OCI-LY7 (cell line): ENCODE data around the gene RPS21. TPM values are rescaled to one million over a fixed set of nuclear protein-coding genes. Genes with fewer than 3 reads are reported as not detected.
A peak's percentile ranks its signal among the peaks of the same experiment; 100 is the strongest.

Experiments used
- BruUV-seq: library from RNA; stranded (reverse); fragments of 400-500 nt; replicated peaks from 2 replicates; lab custom pipeline; 2021; lab: Mats Ljungman, UMichigan
- CTCF ChIA-PET: fragments of 300-600 bp; sonication (Branson Sonifier 250); formaldehyde crosslinking; loops from one replicate; lab custom pipeline; 2022; ENCODE audit warnings: antibody characterized with exemption; ENCODE audit not compliant: unreplicated experiment; lab: Charles Lee
- POLR2A ChIA-PET: fragments of 300-600 bp; sonication (Branson Sonifier 250); formaldehyde crosslinking; loops from one replicate; lab custom pipeline; 2022; ENCODE audit warnings: antibody characterized with exemption; lab: Charles Lee
- DNase-seq: peaks from one replicate; pipeline ENCODE4 v3.0.0-alpha.2; 2015; ENCODE audit warnings: low spot score
- H2AFZ ChIP-seq: fragments of 200-600 bp; sonication (generic), shearing (Covaris generic); 2 replicates; pipeline ENCODE4 v1.6.1; 2014; ENCODE audit warnings: mild to moderate bottlenecking, antibody characterized with exemption, low read length, moderate library complexity
- H3K27ac ChIP-seq: fragments of 200-600 bp; sonication (generic); 2 replicates; pipeline ENCODE4 v1.5.1; 2014; ENCODE audit warnings: mixed run types, low read depth, mild to moderate bottlenecking, moderate library complexity, low read length, inconsistent platforms; ENCODE audit not compliant: poor library complexity, severe bottlenecking
- H3K36me3 ChIP-seq: fragments of 200-600 bp; sonication (generic); 2 replicates; pipeline ENCODE4 v1.6.1; 2014; ENCODE audit warnings: mild to moderate bottlenecking, antibody characterized with exemption, low read length, moderate library complexity, mixed read lengths; ENCODE audit not compliant: insufficient read depth
- H3K4me1 ChIP-seq: fragments of 200-600 bp; sonication (generic); 2 replicates; pipeline ENCODE4 v1.5.1; 2014; ENCODE audit warnings: mild to moderate bottlenecking, low read length; ENCODE audit not compliant: insufficient read depth, poor library complexity, severe bottlenecking
- H3K4me2 ChIP-seq: fragments of 200-600 bp; sonication (generic); 2 replicates; pipeline ENCODE4 v1.6.1; 2014; ENCODE audit warnings: mild to moderate bottlenecking, low read length
- H3K4me3 ChIP-seq: fragments of 200-600 bp; sonication (generic); 2 replicates; pipeline ENCODE4 v1.5.1; 2014; ENCODE audit warnings: mild to moderate bottlenecking, low read depth, low read length; ENCODE audit not compliant: poor library complexity, severe bottlenecking
- H3K79me2 ChIP-seq: fragments of 200-600 bp; sonication (generic); 2 replicates; pipeline ENCODE4 v1.6.1; 2016; ENCODE audit warnings: low read depth, mild to moderate bottlenecking, low read length, moderate library complexity, mixed read lengths; ENCODE audit not compliant: insufficient read depth
- H3K9me2 ChIP-seq: fragments of 200-600 bp; sonication (generic); 2 replicates; pipeline ENCODE4 v1.6.1; 2016; ENCODE audit warnings: mild to moderate bottlenecking, low read length, mixed read lengths; ENCODE audit not compliant: insufficient read depth
- H3K9me3 ChIP-seq: fragments of 200-600 bp; sonication (generic); 2 replicates; pipeline ENCODE4 v1.6.1; 2014; ENCODE audit warnings: mild to moderate bottlenecking, mixed run types, low read length, mixed read lengths
- H4K20me1 ChIP-seq: fragments of 200-600 bp; sonication (generic); 2 replicates; pipeline ENCODE4 v1.6.1; 2014; ENCODE audit warnings: mild to moderate bottlenecking, antibody characterized with exemption, low read length, moderate library complexity, mixed read lengths; ENCODE audit not compliant: insufficient read depth
- CTCF ChIP-seq: fragments of 200-600 bp; sonication (generic); conservative IDR thresholded peaks from 2 replicates; pipeline ENCODE4 v1.5.1; 2014; ENCODE audit warnings: mild to moderate bottlenecking, antibody characterized with exemption, low read length, moderate library complexity, mixed read lengths
- EZH2phosphoT487 ChIP-seq: fragments of 200-600 bp; sonication (generic); IDR thresholded peaks from 2 replicates; pipeline ENCODE4 v1.6.1; 2018; ENCODE audit warnings: low read depth, borderline replicate concordance, mild to moderate bottlenecking, mixed run types, antibody characterized with exemption, low read length, moderate library complexity, mixed read lengths
- intact Hi-C: fragments of 100-400 bp; cut with micrococcal nuclease; formaldehyde crosslinking; loops from one replicate; pipeline ENCODE4 v1.10.0; 2022; ENCODE audit not compliant: unreplicated experiment
- total RNA-seq, 2 experiments: library from RNA; depleted of rRNA in 1 of 2; stranded (reverse); fragments of >200 nt in 1 of 2; shearing (Covaris generic) in 1 of 2; gene quantifications; 2 replicates each; pipeline ENCODE4 v1.2.3, GENCODE V29; 2014 to 2022

Gene RPS21
- total RNA-seq, 2 experiments from 2014 or later, result 2,571 to 3,376 TPM

GRCh38 chr20:62382306-62383198 is 4.4 kb upstream of the RPS21 start:
- Histone ChIP-seq H3K9me2 (no peaks in the 10 kb centered on the region), H3K9me3 (no peaks in the 10 kb centered on the region), H3K4me1 (peaks cover 27% of the 10 kb centered on the region), H3K36me3 (peaks cover 34% of the 10 kb centered on the region), H2AFZ (no peak overlapping the region), H3K79me2 (peaks cover 32% of the 10 kb centered on the region), H3K27ac (peak overlapping the region; percentile 25), H3K4me2 (peak overlapping the region; percentile 8; the same call in 1 of the 2 replicates), H4K20me1 (peaks cover 3% of the 10 kb centered on the region; the same call in 1 of the 2 replicates), H3K4me3 (no peak overlapping the region)
- TF ChIP-seq EZH2phosphoT487 (no peak), CTCF (peak; percentile 94)
- ChIA-PET CTCF (interaction anchor here (0.6 to 0.9 kb wide), 2 partner anchors 14 to 80 kb away, joined by 4 to 5 read pairs; no protein-coding TSS in a partner anchor), POLR2A (interaction anchor here (1.3 kb wide), 1 partner anchor 82 kb away, joined by 6 read pairs; no protein-coding TSS in a partner anchor)
- intact Hi-C loops, result loop anchor here (1.0 kb wide), 1 partner anchor 80 kb away; the partner anchor contains the start of gene ADRM1
- no TSS peak for BruUV-seq
- DNase-seq, result peak; percentile 87

- Histone ChIP-seq H3K36me3 (peaks cover 63% of the 10 kb centered on the region), H2AFZ (no peak overlapping the region), H3K4me3 (peak overlapping the region; percentile 100), H3K79me2 (peaks cover 51% of the 10 kb centered on the region), H3K27ac (peak overlapping the region; percentile 72), H3K4me1 (peaks cover 43% of the 10 kb centered on the region), H3K4me2 (peak overlapping the region; percentile 95), H4K20me1 (peaks cover 25% of the 10 kb centered on the region), H3K9me3 (no peaks in the 10 kb centered on the region), H3K9me2 (no peaks in the 10 kb centered on the region)
- CTCF ChIA-PET, result interaction anchor here (0.7 kb wide), 1 partner anchor 28 kb away, joined by 3 read pairs; no protein-coding TSS in a partner anchor
- TSS peak; percentile 86 for BruUV-seq
- TF ChIP-seq CTCF (no peak), EZH2phosphoT487 (no peak)
- DNase-seq, result peak; percentile 29
- intact Hi-C loops, result loop anchor here (2.0 to 5.0 kb wide), 2 partner anchors 19 to 50 kb away; partner anchors contain the start of gene CABLES2
- POLR2A ChIA-PET, result interaction anchor here (0.6 to 0.9 kb wide), 4 partner anchors 31 to 241 kb away, joined by 3 to 4 read pairs (median 4); no protein-coding TSS in a partner anchor
These were observed 463 bp downstream of the RPS21 start for GRCh38 chr20:62387219-62387913.
